Upper lobe of left lung (tissue), 6 donors: ENCODE measurements around the gene CLIC6. TPM values are rescaled to one million over a fixed set of nuclear protein-coding genes. Genes with fewer than 3 reads are reported as not detected.

ENCODE experiments used
- ATAC-seq, 2 donors: fragments of 200-7000 bp; cut with Tn5 transposase; one replicate each; pipeline ENCODE4 v1.9.1; 2022; ENCODE audit warnings: mild to moderate bottlenecking in 2 of 2, moderate library complexity in 2 of 2; ENCODE audit not compliant: low FRiP score in 2 of 2
- DNase-seq, 2 donors: peaks; one replicate each; pipeline ENCODE4 v3.0.0-alpha.2; 2019 to 2020
- H3K27ac ChIP-seq, 4 donors: fragments of 200-600 bp; sonication (generic); one replicate each; pipeline ENCODE4 v1.5.1; 2016 to 2019
- H3K27me3 ChIP-seq, 4 donors: fragments of 200-600 bp; sonication (generic); one replicate each; pipeline ENCODE4 v1.5.1; 2017 to 2019
- H3K36me3 ChIP-seq, 4 donors: fragments of 200-600 bp; sonication (generic); one replicate each; pipeline ENCODE4 v1.5.1; 2016 to 2019
- H3K4me1 ChIP-seq, 4 donors: fragments of 200-600 bp; sonication (generic); one replicate each; pipeline ENCODE4 v1.5.1; 2018 to 2019
- H3K4me3 ChIP-seq, 4 donors: fragments of 200-600 bp; sonication (generic); one replicate each; pipeline ENCODE4 v1.5.1; 2017 to 2019; ENCODE audit warnings: mild to moderate bottlenecking in 2 of 4, moderate library complexity in 1 of 4
- H3K9me3 ChIP-seq, 4 donors: fragments of 200-600 bp; sonication (generic); one replicate each; pipeline ENCODE4 v1.5.1; 2018 to 2019
- EP300 ChIP-seq, 4 donors: sonication (generic); formaldehyde crosslinking; IDR thresholded peaks; one replicate each; pipeline ENCODE4 v1.5.1; 2017; ENCODE audit warnings: antibody characterized with exemption in 4 of 4, control low read depth in 2 of 4
- POLR2A ChIP-seq, 4 donors: fragments of 450-650 bp; IDR thresholded peaks; one replicate each; pipeline ENCODE4 v1.5.1; 2016 to 2017; ENCODE audit warnings: antibody characterized with exemption in 4 of 4, mild to moderate bottlenecking in 2 of 4
- POLR2AphosphoS5 ChIP-seq, 2 donors: sonication (generic); formaldehyde crosslinking; IDR thresholded peaks; one replicate each; pipeline ENCODE4 v1.5.1; 2017; ENCODE audit warnings: antibody characterized with exemption in 2 of 2
- WGBS, 2 donors: methylation state at CpG; one replicate each; pipeline ENCODE4 v1.1.5; 2017 to 2018; 5-methylcytosine and 5-hydroxymethylcytosine counted together
- total RNA-seq, 6 donors: library from RNA; depleted of rRNA in 4 of 6; stranded (reverse); fragments of >200 nt in 4 of 6; gene quantifications; one replicate each; pipeline versions ENCODE4 v1.1.0 to v1.2.1, GENCODE V29; 2016 to 2021
- TF ChIP-seq, protein P1 (sequence below), 6 experiments: fragments of 450-650 bp in 4 of 6; fragments of 200-600 bp in 2 of 6; sonication (generic) in 2 of 6; IDR thresholded peaks; one replicate each; pipeline ENCODE4 v1.5.1; 2016 to 2019; ENCODE audit warnings: antibody characterized with exemption in 6 of 6
- donor health status: DM: no; HTN: no; CAD: no; lungs with moderate emphysema.
- donor health status: DM: no; HTN: yes; CAD: no; lungs with severe emphysema.

The CLIC6 gene
- total RNA-seq, 6 donors from 2014 or later: 6.2 to 42.6 (median 13.8) TPM

- DNase-seq: peak in 1 of 2 donors; percentile 48
- Histone ChIP-seq H3K36me3 (no peaks in the 10 kb centered on the region), H3K4me1 (peaks cover 0 to 17% (median 5%) of the 10 kb centered on the region in 4 donors), H3K27ac (peak overlapping the region in 1 of 4 donors; percentile 70), H3K27me3 (no peaks in the 10 kb centered on the region), H3K4me3 (no peak overlapping the region), H3K9me3 (no peaks in the 10 kb centered on the region)
- ATAC-seq: peak; percentile 60 to 83
- WGBS, 2 donors: 51 to 57% methylated on average over 6 of the region's 6 CpGs
- TF ChIP-seq POLR2AphosphoS5 (IDR thresholded peaks at IDR 0.05): no peak
- TF ChIP-seq, protein P1, sequence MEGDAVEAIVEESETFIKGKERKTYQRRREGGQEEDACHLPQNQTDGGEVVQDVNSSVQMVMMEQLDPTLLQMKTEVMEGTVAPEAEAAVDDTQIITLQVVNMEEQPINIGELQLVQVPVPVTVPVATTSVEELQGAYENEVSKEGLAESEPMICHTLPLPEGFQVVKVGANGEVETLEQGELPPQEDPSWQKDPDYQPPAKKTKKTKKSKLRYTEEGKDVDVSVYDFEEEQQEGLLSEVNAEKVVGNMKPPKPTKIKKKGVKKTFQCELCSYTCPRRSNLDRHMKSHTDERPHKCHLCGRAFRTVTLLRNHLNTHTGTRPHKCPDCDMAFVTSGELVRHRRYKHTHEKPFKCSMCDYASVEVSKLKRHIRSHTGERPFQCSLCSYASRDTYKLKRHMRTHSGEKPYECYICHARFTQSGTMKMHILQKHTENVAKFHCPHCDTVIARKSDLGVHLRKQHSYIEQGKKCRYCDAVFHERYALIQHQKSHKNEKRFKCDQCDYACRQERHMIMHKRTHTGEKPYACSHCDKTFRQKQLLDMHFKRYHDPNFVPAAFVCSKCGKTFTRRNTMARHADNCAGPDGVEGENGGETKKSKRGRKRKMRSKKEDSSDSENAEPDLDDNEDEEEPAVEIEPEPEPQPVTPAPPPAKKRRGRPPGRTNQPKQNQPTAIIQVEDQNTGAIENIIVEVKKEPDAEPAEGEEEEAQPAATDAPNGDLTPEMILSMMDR (IDR thresholded peaks at IDR 0.05): peak; percentile 62 to 84 (median 78)
These were observed 24.5 kb downstream of the CLIC6 start for GRCh38 chr21:34693192-34693810.

DNA sequence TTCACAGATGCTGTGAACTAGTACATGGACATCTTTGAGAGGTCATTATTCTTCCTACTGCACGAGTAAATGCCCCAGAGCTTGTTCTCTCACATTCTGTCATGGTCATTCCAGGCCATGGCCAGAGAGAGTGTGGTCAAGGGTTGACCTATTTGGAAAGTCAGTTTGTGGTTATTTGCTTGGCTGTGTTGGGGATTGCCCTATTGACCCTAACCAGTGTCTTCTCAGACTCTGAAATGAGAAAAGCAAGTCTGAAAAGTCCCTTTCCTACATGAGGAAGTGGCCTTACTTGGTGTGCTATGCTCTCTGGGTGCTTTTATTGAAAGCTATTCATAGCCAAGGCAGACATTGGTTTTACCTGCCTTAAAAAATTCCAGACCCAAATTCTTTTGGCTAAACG is 26.6 kb downstream of the CLIC6 start:
- Histone ChIP-seq H3K4me3 (no peak overlapping the region), H3K9me3 (no peaks in the 10 kb centered on the region), H3K4me1 (peaks cover 0 to 17% (median 5%) of the 10 kb centered on the region in 4 donors), H3K36me3 (no peaks in the 10 kb centered on the region), H3K27ac (no peak overlapping the region), H3K27me3 (no peaks in the 10 kb centered on the region)
- no peak for DNase-seq
- ATAC-seq: no peak
- 47 to 90% methylated on average over 2 of the region's 2 CpGs for WGBS, 2 donors
- TF ChIP-seq, protein P1 (IDR thresholded peaks at IDR 0.05): no peak
- TF ChIP-seq EP300 (IDR thresholded peaks at IDR 0.05): no peak
- no peak for TF ChIP-seq POLR2A (IDR thresholded peaks at IDR 0.05)
- no peak for TF ChIP-seq POLR2AphosphoS5 (IDR thresholded peaks at IDR 0.05)

GRCh38 chr21:34696121-34696520 is 27.3 kb downstream of the CLIC6 start:
- no peak overlapping the region for H3K27ac ChIP-seq
- no peak for ATAC-seq
- 69 to 87% methylated on average over 1 of the region's 1 CpG for WGBS, 2 donors

GRCh38 chr21:34697826-34698225 is 29.0 kb downstream of the CLIC6 start:
- Histone ChIP-seq H3K27ac (no peak overlapping the region), H3K4me1 (peaks cover 0 to 5% (median 4%) of the 10 kb centered on the region in 4 donors), H3K27me3 (no peaks in the 10 kb centered on the region), H3K9me3 (no peaks in the 10 kb centered on the region), H3K4me3 (no peak overlapping the region), H3K36me3 (no peaks in the 10 kb centered on the region)
- TF ChIP-seq POLR2A (IDR thresholded peaks at IDR 0.05) (no peak), EP300 (IDR thresholded peaks at IDR 0.05) (no peak), POLR2AphosphoS5 (IDR thresholded peaks at IDR 0.05) (no peak)
- TF ChIP-seq, protein P1 (IDR thresholded peaks at IDR 0.05): no peak
- DNase-seq: no peak
- 90 to 92% methylated on average over 3 of the region's 3 CpGs for WGBS, 2 donors
- ATAC-seq: no peak

More at GRCh38 chr21:34696121-34696520, 27.3 kb downstream of the CLIC6 start:
- Histone ChIP-seq H3K9me3 (no peaks in the 10 kb centered on the region), H3K4me1 (peaks cover 0 to 15% (median 5%) of the 10 kb centered on the region in 4 donors), H3K4me3 (no peak overlapping the region), H3K36me3 (no peaks in the 10 kb centered on the region), H3K27me3 (no peaks in the 10 kb centered on the region)
- no peak for DNase-seq
- TF ChIP-seq POLR2AphosphoS5 (IDR thresholded peaks at IDR 0.05) (no peak), POLR2A (IDR thresholded peaks at IDR 0.05) (no peak), EP300 (IDR thresholded peaks at IDR 0.05) (no peak)
- TF ChIP-seq, protein P1 (IDR thresholded peaks at IDR 0.05): no peak
